ENCODE data around the gene HBE1. TPM values are rescaled to one million over a fixed set of nuclear protein-coding genes. Genes with fewer than 3 reads are reported as not detected.
A peak's percentile ranks its signal among the peaks of the same experiment; 100 is the strongest.
"Not testable (repeated sequence)": the region's sequence is repeated elsewhere in the genome, so short reads cannot be mapped to it uniquely, and the experiment has no call there.

HBE1 gene
- not detected in 2 replicates for total RNA-seq
- not detected for polyA plus RNA-seq (2012)

- DNase-seq (ENCODE audit: low read depth): no peak
Measured at GRCh38 chr11:5269715-5270147, at the start of gene HBE1. Gene HBE1 (minus strand): TSS chr11:5269945. CDS start chr11:5269890, 55 bp downstream.

GRCh38 chr11:5317292-5317691 lies 47.5 kb upstream of the HBE1 start:
- no peak for DNase-seq (ENCODE audit: low read depth)

GRCh38 chr11:5313326-5314023 lies 43.7 kb upstream of the HBE1 start:
- not testable (repeated sequence) for DNase-seq (ENCODE audit: low read depth)

GRCh38 chr11:5310423-5310822 lies 40.7 kb upstream of the HBE1 start:
- DNase-seq (ENCODE audit: low read depth): no peak

- DNase-seq (ENCODE audit: low read depth): no peak
Measured at GRCh38 chr11:5307256-5308019, 37.7 kb upstream of the HBE1 start.

- no peak for DNase-seq (ENCODE audit: low read depth)
Measured at GRCh38 chr11:5304046-5304445, 34.3 kb upstream of the HBE1 start.

GRCh38 chr11:5303626-5304025 lies 33.9 kb upstream of the HBE1 start:
- no peak for DNase-seq (ENCODE audit: low read depth)

- DNase-seq (ENCODE audit: low read depth): no peak
Measured at GRCh38 chr11:5301846-5302245, 32.1 kb upstream of the HBE1 start, which contains the start of gene OR51B4. Gene OR51B4 (minus strand): TSS chr11:5301946. CDS start chr11:5301946, 0 bp downstream.

GRCh38 chr11:5300251-5300650 lies 30.5 kb upstream of the HBE1 start:
- no peak for DNase-seq (ENCODE audit: low read depth)

- no peak for DNase-seq (ENCODE audit: low read depth)
Measured at GRCh38 chr11:5298451-5298850, 28.7 kb upstream of the HBE1 start.

- no peak for DNase-seq (ENCODE audit: low read depth)
Measured at GRCh38 chr11:5297721-5298323, 28.1 kb upstream of the HBE1 start.

- not testable (repeated sequence) for DNase-seq (ENCODE audit: low read depth)
Measured at GRCh38 chr11:5294342-5294995, 24.7 kb upstream of the HBE1 start.

- DNase-seq (ENCODE audit: low read depth): no peak
Measured at GRCh38 chr11:5293028-5293427, 23.3 kb upstream of the HBE1 start.

- peak; percentile 21 for DNase-seq (ENCODE audit: low read depth)
Measured at GRCh38 chr11:5291207-5291838, 21.6 kb upstream of the HBE1 start.

- DNase-seq (ENCODE audit: low read depth): no peak
Measured at GRCh38 chr11:5290106-5290505, 20.4 kb upstream of the HBE1 start.

GRCh38 chr11:5289696-5290095 lies 20.0 kb upstream of the HBE1 start:
- DNase-seq (ENCODE audit: low read depth): no peak

GRCh38 chr11:5288906-5289550 lies 19.3 kb upstream of the HBE1 start:
- no peak for DNase-seq (ENCODE audit: low read depth)

GRCh38 chr11:5288108-5288905 lies 18.6 kb upstream of the HBE1 start:
- peak; percentile 2 for DNase-seq (ENCODE audit: low read depth)

GRCh38 chr11:5286901-5287300 lies 17.2 kb upstream of the HBE1 start:
- no peak for DNase-seq (ENCODE audit: low read depth)

- no peak for DNase-seq (ENCODE audit: low read depth)
Measured at GRCh38 chr11:5286351-5286750, 16.6 kb upstream of the HBE1 start.

Data from myocyte (in vitro differentiated cells).